H1 (cell line): ENCODE results near the gene BEST1. TPM values are rescaled to one million over a fixed set of nuclear protein-coding genes. Genes with fewer than 3 reads are reported as not detected.
"Not testable (repeated sequence)": the region's sequence is repeated elsewhere in the genome, so short reads cannot be mapped to it uniquely, and the experiment has no call there.

Experiments used
- CTCF ChIA-PET: fragments of 300-600 bp; sonication (Branson Sonifier 250); formaldehyde crosslinking; loops from one replicate; lab custom pipeline; 2021; ENCODE audit not compliant: partially characterized antibody; lab: Charles Lee
- POLR2A ChIA-PET: fragments of 300-600 bp; sonication (Branson Sonifier 250); formaldehyde crosslinking; loops from one replicate; lab custom pipeline; 2021; ENCODE audit warnings: inconsistent platforms; ENCODE audit not compliant: partially characterized antibody; lab: Charles Lee
- DNase-seq, 2 experiments: peaks; one replicate each; pipeline versions ENCODE4 v3.0.0 to v3.0.0-alpha.2; 2010 to 2022; ENCODE audit warnings: low spot score in 2 of 2, low read depth in 1 of 2, mixed read lengths in 1 of 2
- FAIRE-seq: peaks from 2 replicates; lab custom pipeline; 2011; peaks lifted over from hg19 to GRCh38; lab: Jason Lieb, UNC
- H2AFZ ChIP-seq: 2 replicates; pipeline ENCODE4 v1.8.1; 2012; ENCODE audit warnings: low read length, inconsistent platforms
- H2AK5ac ChIP-seq: 2 replicates; pipeline ENCODE4 v1.6.1; 2013; ENCODE audit warnings: low read depth, low read length
- H2BK120ac ChIP-seq: replicated peaks from 2 replicates; pipeline ENCODE3; 2013; ENCODE audit warnings: low read depth, low read length, inconsistent platforms
- H2BK12ac ChIP-seq: 2 replicates; pipeline ENCODE4 v1.6.1; 2013; ENCODE audit warnings: low read depth, low read length
- H2BK15ac ChIP-seq: 2 replicates; pipeline ENCODE4 v1.6.1; 2013; ENCODE audit warnings: low read length
- H2BK20ac ChIP-seq: 2 replicates; pipeline ENCODE4 v1.6.1; 2013; ENCODE audit warnings: low read length
- H2BK5ac ChIP-seq: 2 replicates; pipeline ENCODE4 v1.6.1; 2013; ENCODE audit warnings: low read depth, low read length
- H3K14ac ChIP-seq: 2 replicates; pipeline ENCODE4 v1.6.1; 2013; ENCODE audit warnings: inconsistent platforms; ENCODE audit not compliant: insufficient read length
- H3K18ac ChIP-seq: 2 replicates; pipeline ENCODE4 v1.6.1; 2013; ENCODE audit warnings: low read length; ENCODE audit errors: extremely low read depth
- H3K23ac ChIP-seq: 2 replicates; pipeline ENCODE4 v1.6.1; 2013; ENCODE audit warnings: inconsistent platforms; ENCODE audit not compliant: insufficient read length
- H3K23me2 ChIP-seq: 2 replicates; pipeline ENCODE4 v1.6.1; 2013; ENCODE audit warnings: low read depth, low read length
- H3K27ac ChIP-seq: 2 replicates; pipeline ENCODE4 v1.6.1; 2011; ENCODE audit warnings: low read depth, low read length, inconsistent platforms
- H3K27me3 ChIP-seq, 4 experiments: replicated peaks in 1 of 4; 1 replicate in 1 of 4; 2 replicates in 3 of 4; pipeline versions ENCODE4 v1.6.1 to v1.8.1; 2011 to 2013; ENCODE audit warnings: low read length in 3 of 4, mild to moderate bottlenecking in 3 of 4, inconsistent platforms in 2 of 4, mixed read lengths in 2 of 4, moderate library complexity in 1 of 4; ENCODE audit not compliant: control insufficient read depth in 3 of 4, insufficient read depth in 3 of 4; ENCODE audit errors: extremely low read depth in 1 of 4
- H3K36me3 ChIP-seq, 4 experiments: 2 replicates each; pipeline versions ENCODE4 v1.6.1 to v1.8.1; 2011 to 2013; ENCODE audit warnings: mild to moderate bottlenecking in 4 of 4, low read length in 3 of 4, moderate library complexity in 2 of 4, control low read depth in 1 of 4, inconsistent platforms in 1 of 4; ENCODE audit not compliant: insufficient read depth in 4 of 4, control insufficient read depth in 2 of 4
- H3K4ac ChIP-seq: replicated peaks from 2 replicates; pipeline ENCODE3; 2013; ENCODE audit warnings: low read length, low read depth, mixed read lengths, inconsistent platforms; ENCODE audit not compliant: insufficient read length
- H3K4me1 ChIP-seq, 4 experiments: replicated peaks in 1 of 4; 1 replicate in 1 of 4; 2 replicates in 3 of 4; pipeline versions ENCODE4 v1.6.1 to v1.8.1; 2011 to 2013; ENCODE audit warnings: low read length in 3 of 4, inconsistent platforms in 2 of 4, mixed read lengths in 1 of 4; ENCODE audit not compliant: insufficient read depth in 4 of 4, control insufficient read depth in 3 of 4
- H3K4me2 ChIP-seq, 2 experiments: 2 replicates each; pipeline versions ENCODE4 v1.6.1 to v1.8.1; 2011 to 2013; ENCODE audit warnings: low read depth in 2 of 2, low read length in 2 of 2, control low read depth in 1 of 2, inconsistent platforms in 1 of 2, mild to moderate bottlenecking in 1 of 2; ENCODE audit not compliant: insufficient read depth in 1 of 2
- H3K4me3 ChIP-seq, 4 experiments: fragments of 200-600, 300-600 bp in 1 of 4; sonication (generic), shearing (Covaris generic), sonication (Bioruptor Twin) in 1 of 4; 2 replicates each; pipeline versions ENCODE4 v1.5.1 to v1.8.1; 2011 to 2016; ENCODE audit warnings: low read length in 4 of 4, low read depth in 3 of 4, control low read depth in 2 of 4, inconsistent platforms in 2 of 4, mild to moderate bottlenecking in 2 of 4, mixed read lengths in 1 of 4, moderate library complexity in 1 of 4; ENCODE audit not compliant: insufficient read depth in 2 of 4; ENCODE audit errors: extremely low read depth in 1 of 4
- H3K56ac ChIP-seq: replicated peaks from 2 replicates; pipeline ENCODE3; 2013; ENCODE audit warnings: low read depth, mild to moderate bottlenecking, mixed read lengths, low read length, inconsistent platforms; ENCODE audit not compliant: insufficient read length
- H3K79me1 ChIP-seq: 2 replicates; pipeline ENCODE4 v1.6.1; 2013; ENCODE audit warnings: low read depth, low read length, control low read depth
- H3K79me2 ChIP-seq, 2 experiments: 2 replicates each; pipeline versions ENCODE4 v1.6.1 to v1.8.1; 2012 to 2013; ENCODE audit warnings: low read length in 2 of 2, mild to moderate bottlenecking in 2 of 2, inconsistent platforms in 1 of 2; ENCODE audit not compliant: insufficient read depth in 2 of 2, control insufficient read depth in 1 of 2
- H3K9ac ChIP-seq, 4 experiments: replicated peaks in 1 of 4; 1 replicate in 1 of 4; 2 replicates in 3 of 4; pipeline versions ENCODE4 v1.6.1 to v1.8.1; 2011 to 2013; ENCODE audit warnings: low read depth in 3 of 4, low read length in 3 of 4, control low read depth in 2 of 4, mild to moderate bottlenecking in 2 of 4, moderate library complexity in 2 of 4, inconsistent platforms in 1 of 4; ENCODE audit errors: extremely low read depth in 1 of 4
- H3K9me3 ChIP-seq, 2 experiments: 2 replicates each; pipeline versions ENCODE4 v1.6.1 to v1.8.1; 2012 to 2013; ENCODE audit warnings: mild to moderate bottlenecking in 2 of 2, moderate library complexity in 2 of 2, control low read depth in 1 of 2, inconsistent platforms in 1 of 2, low read depth in 1 of 2, low read length in 1 of 2, mixed read lengths in 1 of 2; ENCODE audit not compliant: insufficient read depth in 2 of 2
- H4K20me1 ChIP-seq, 2 experiments: replicated peaks in 1 of 2; 2 replicates each; pipeline versions ENCODE3 to v1.8.1; 2011 to 2013; ENCODE audit warnings: inconsistent platforms in 2 of 2, low read length in 2 of 2, mild to moderate bottlenecking in 1 of 2; ENCODE audit not compliant: insufficient read depth in 2 of 2, control insufficient read depth in 1 of 2
- H4K5ac ChIP-seq: 2 replicates; pipeline ENCODE4 v1.6.1; 2013; ENCODE audit warnings: low read length, low read depth, mixed read lengths, inconsistent platforms; ENCODE audit not compliant: insufficient read length
- H4K8ac ChIP-seq: 2 replicates; pipeline ENCODE4 v1.8.0; 2013; ENCODE audit warnings: mild to moderate bottlenecking, moderate library complexity, low read length, inconsistent platforms; ENCODE audit not compliant: insufficient read depth; ENCODE audit errors: extremely low read depth
- H4K91ac ChIP-seq: replicated peaks from 2 replicates; pipeline ENCODE3; 2013; ENCODE audit warnings: low read length, mixed read lengths, inconsistent platforms; ENCODE audit not compliant: insufficient read length
- SIN3A ChIP-seq, 2 experiments: IDR thresholded peaks in 1 of 2; conservative IDR thresholded peaks in 1 of 2; 2 replicates each; pipeline ENCODE4 v1.6.1; 2011 to 2012; ENCODE audit warnings: low read length in 2 of 2, improper control_type of control experiment in 1 of 2, low read depth in 1 of 2, mild to moderate bottlenecking in 1 of 2
- SP1 ChIP-seq: IDR thresholded peaks from 2 replicates; pipeline ENCODE4 v1.6.1; 2011; ENCODE audit warnings: low read depth, low read length
- TAF7 ChIP-seq: optimal IDR thresholded peaks from 2 replicates; pipeline ENCODE3; 2011; ENCODE audit warnings: low read depth, mild to moderate bottlenecking, inconsistent platforms, low read length, moderate library complexity, borderline replicate concordance
- WGBS, 2 experiments: shearing (Covaris generic) in 1 of 2; methylation state at CpG; one replicate each; pipeline versions ENCODE4 v1.1.6 to v1.1.7; 2013 to 2015; ENCODE audit warnings: low lambda C conversion rate in 2 of 2, mixed read lengths in 2 of 2, inconsistent platforms in 1 of 2, low coverage in 1 of 2, missing lambda C conversion rate in 1 of 2; ENCODE audit not compliant: insufficient replicate concordance in 2 of 2, insufficient coverage in 1 of 2, insufficient read length in 1 of 2; ENCODE audit errors: extremely low coverage in 1 of 2, missing lambda C conversion rate in 1 of 2; 5-methylcytosine and 5-hydroxymethylcytosine counted together
- polyA plus RNA-seq, 7 experiments: library from polyadenylated mRNA; depleted of rRNA in 3 of 7; stranded (reverse) in 5 of 7; unstranded in 2 of 7; fragments of >200 nt in 5 of 7; fragments of 200-250 nt in 2 of 7; gene quantifications; 1 replicate in 5 of 7; 2 replicates in 1 of 7; 4 replicates in 1 of 7; pipeline versions ENCODE4 v1.2.1 to v1.2.3, GENCODE V29; 2011 to 2013; ENCODE audit warnings: missing spikeins in 2 of 7, mixed read lengths in 2 of 7
- total RNA-seq: library from RNA; stranded (reverse); fragmentation: NEBNext Ultra II Directional; extraction: Animal tissue kit (Norgen Biotek cat#: 25700); gene quantifications from 2 replicates; pipeline ENCODE4 v1.2.1, GENCODE V29; 2021

The BEST1 gene
- total and polyA plus RNA-seq, 2 of the 8 experiments (the other 6 are each of a cell fraction or from before 2014, with no cell fraction given): 0.22 to 0.62 TPM

DNA sequence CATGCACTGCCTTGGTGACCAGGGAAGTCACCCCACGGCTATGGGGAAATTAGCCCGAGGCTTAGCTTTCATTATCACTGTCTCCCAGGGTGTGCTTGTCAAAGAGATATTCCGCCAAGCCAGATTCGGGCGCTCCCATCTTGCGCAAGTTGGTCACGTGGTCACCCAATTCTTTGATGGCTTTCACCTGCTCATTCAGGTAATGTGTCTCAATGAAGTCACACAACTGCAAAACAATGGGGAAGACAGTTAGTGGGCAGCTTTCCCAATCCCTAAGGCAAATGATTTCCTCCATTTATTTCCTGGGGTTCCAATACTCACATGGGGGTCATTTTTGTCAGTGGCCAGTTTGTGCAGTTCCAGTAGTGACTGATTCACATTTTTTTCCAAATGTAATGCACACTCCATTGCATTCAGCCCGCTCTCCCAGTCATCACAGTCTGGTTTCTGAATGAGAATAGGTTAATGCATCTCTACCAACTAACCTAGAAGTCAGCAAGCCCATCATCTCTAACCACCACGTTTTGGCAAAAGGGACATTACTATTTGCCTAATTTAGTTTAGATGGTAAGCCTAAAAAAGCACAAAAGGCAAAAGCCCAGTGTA, 14.6 kb downstream of the BEST1 start:
- not testable (repeated sequence) for DNase-seq, H2BK120ac ChIP-seq, H2BK15ac ChIP-seq, H3K27me3 ChIP-seq, FAIRE-seq, H2AFZ ChIP-seq, H4K5ac ChIP-seq, H3K79me1 ChIP-seq, H3K4ac ChIP-seq, H3K9ac ChIP-seq, H3K9me3 ChIP-seq, H4K8ac ChIP-seq, H2BK5ac ChIP-seq, H3K14ac ChIP-seq, H4K91ac ChIP-seq, H2BK12ac ChIP-seq, H3K23ac ChIP-seq, H3K56ac ChIP-seq, H3K27ac ChIP-seq, H3K18ac ChIP-seq
- ChIA-PET CTCF (interaction anchor here (0.6 to 6.0 kb wide), 9 partner anchors 8 to 116 kb away, joined by 3 to 38 read pairs (median 4); no protein-coding TSS in a partner anchor), POLR2A (interaction anchor here (0.9 to 25.7 kb wide), 13 partner anchors 5 to 144 kb away, joined by 3 to 458 read pairs (median 5); partner anchors contain the start of genes BEST1 and FTH1)
- H3K4me2 ChIP-seq: peak overlapping the region; percentile 27 to 90; a peak in 2 of 4 replicates
- peak overlapping the region in 1 of 4 experiments; percentile 94; a peak in 2 of 8 replicates for H3K4me3 ChIP-seq
- peaks cover 12% of the 10 kb centered on the region; the same call in 1 of the 2 replicates for H3K23me2 ChIP-seq
- WGBS, 2 experiments: 91% methylated on average over 9 of the region's 9 CpGs; no CpG with 5 or more reads in 1 of the 2 experiments
- H3K36me3 ChIP-seq: peaks cover 14 to 29% (median 28%) of the 10 kb centered on the region in 4 experiments; a peak in 7 of 8 replicates
- H3K79me2 ChIP-seq: peaks cover 14 to 35% of the 10 kb centered on the region in 2 experiments
- peaks cover 0 to 10% (median 5%) of the 10 kb centered on the region in 4 experiments; a peak in 4 of 7 replicates for H3K4me1 ChIP-seq
- peak in 1 of 2 experiments; percentile 56; a peak in 1 of 4 replicates for TF ChIP-seq SIN3A (conservative IDR thresholded peaks at IDR 0.05 in 1 of 2, IDR thresholded peaks at IDR 0.05 in 1 of 2; ENCODE audit: low read depth in 1 of 2, low read length in 2 of 2)
- peak; percentile 72; the same call in 1 of the 2 replicates for TF ChIP-seq SP1
- peak; percentile 29 for TF ChIP-seq TAF7
- TF ChIP-seq, all 59 proteins: peak for 3; not testable (repeated sequence) for 56
- not testable (repeated sequence) for H2BK20ac ChIP-seq, H2AK5ac ChIP-seq
- peaks cover 10 to 21% of the 10 kb centered on the region in 2 experiments for H4K20me1 ChIP-seq
